ENCODE results near the gene SRGAP1.

The SRGAP1 gene

DNA sequence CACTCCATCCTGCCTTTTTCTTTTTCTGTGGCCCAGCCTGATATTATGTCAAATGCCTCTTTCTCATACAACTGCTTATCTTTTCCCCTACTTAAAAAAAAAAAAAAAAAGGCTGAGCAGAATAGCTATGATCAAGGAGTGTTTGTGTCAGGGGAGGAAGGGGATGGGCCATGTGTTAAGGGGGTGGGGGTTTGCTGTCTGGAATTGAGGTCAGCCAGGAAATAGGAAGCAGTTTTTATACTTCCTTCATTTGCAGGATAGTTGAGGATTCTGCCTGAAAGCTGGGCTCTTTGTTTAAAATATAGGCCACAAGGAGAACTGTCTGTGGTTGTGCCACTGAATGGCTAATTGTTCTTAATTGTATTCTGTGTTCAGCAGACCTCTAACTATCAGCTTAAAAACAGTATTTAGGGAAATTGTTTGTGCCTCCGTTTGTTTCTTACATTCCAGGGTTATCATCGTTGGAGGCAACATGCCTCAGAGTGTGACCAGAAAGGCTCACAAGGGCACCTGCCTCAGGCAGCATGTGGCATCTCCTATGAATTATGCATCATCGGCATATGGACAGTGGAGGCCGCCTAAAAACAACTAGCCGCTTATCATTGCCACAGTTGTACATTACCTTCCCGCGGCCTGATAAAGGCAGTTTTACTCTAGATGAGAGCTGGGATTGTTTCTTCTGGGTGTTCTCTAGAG, 96.0 kb downstream of the SRGAP1 start:
- no peak overlapping the region for H3K4me3 ChIP-seq (ENCODE audit: low read depth, low read length)
- no peaks in the 10 kb centered on the region for H3K9me3 ChIP-seq (ENCODE audit: control insufficient read depth, insufficient read depth, low read length)
- peaks cover 7% of the 10 kb centered on the region; the same call in 1 of the 2 replicates for H3K4me1 ChIP-seq (ENCODE audit: control insufficient read depth, insufficient read depth, low read length)
- H3K27me3 ChIP-seq (ENCODE audit: control insufficient read depth, insufficient read depth, low read length) = no peaks in the 10 kb centered on the region
- H3K36me3 ChIP-seq (ENCODE audit: control insufficient read depth, insufficient read depth, low read length) = no peaks in the 10 kb centered on the region
- H3K9ac ChIP-seq (ENCODE audit: low read depth, low read length) = no peak overlapping the region
- peak overlapping the region; percentile 9 for H3K27ac ChIP-seq (ENCODE audit: low read depth, low read length)

DNA sequence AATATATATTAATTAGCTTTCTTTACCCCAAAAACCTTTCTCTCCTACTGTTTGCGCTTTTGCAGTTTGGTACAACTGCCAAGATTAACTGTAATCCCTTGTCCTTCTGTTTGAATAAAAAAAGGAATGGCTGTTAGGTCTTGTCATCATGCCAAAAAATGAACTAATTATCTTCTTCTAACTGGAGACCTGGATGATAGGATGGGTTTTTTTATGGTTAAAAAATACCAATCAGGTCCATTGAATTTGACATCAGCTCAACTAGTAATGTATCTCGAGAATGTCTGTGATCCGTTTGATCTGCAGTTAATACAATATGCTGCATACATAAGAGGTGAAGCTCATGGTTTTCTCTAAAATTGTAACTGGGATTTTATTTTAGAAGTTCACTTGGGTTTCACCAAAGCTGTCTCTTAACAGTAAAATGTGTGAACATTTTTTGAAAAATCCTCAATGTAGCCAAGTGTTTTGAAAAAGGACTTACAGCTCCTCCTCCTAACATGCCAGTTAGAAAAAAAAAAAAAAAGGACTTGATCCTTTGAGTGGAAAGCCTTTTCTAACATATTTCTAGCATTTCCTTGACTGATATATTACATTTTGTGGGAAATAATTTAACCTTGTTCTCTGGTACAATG, 96.8 kb downstream of the SRGAP1 start:
- no peak overlapping the region for H3K9ac ChIP-seq (ENCODE audit: low read depth, low read length)
- H3K4me3 ChIP-seq (ENCODE audit: low read depth, low read length) = no peak overlapping the region
- H3K4me1 ChIP-seq (ENCODE audit: control insufficient read depth, insufficient read depth, low read length) = peaks cover 7% of the 10 kb centered on the region; the same call in 1 of the 2 replicates
- H3K27ac ChIP-seq (ENCODE audit: low read depth, low read length) = no peak overlapping the region
- H3K27me3 ChIP-seq (ENCODE audit: control insufficient read depth, insufficient read depth, low read length) = no peaks in the 10 kb centered on the region
- H3K9me3 ChIP-seq (ENCODE audit: control insufficient read depth, insufficient read depth, low read length) = no peaks in the 10 kb centered on the region
- H3K36me3 ChIP-seq (ENCODE audit: control insufficient read depth, insufficient read depth, low read length) = no peaks in the 10 kb centered on the region

DNA sequence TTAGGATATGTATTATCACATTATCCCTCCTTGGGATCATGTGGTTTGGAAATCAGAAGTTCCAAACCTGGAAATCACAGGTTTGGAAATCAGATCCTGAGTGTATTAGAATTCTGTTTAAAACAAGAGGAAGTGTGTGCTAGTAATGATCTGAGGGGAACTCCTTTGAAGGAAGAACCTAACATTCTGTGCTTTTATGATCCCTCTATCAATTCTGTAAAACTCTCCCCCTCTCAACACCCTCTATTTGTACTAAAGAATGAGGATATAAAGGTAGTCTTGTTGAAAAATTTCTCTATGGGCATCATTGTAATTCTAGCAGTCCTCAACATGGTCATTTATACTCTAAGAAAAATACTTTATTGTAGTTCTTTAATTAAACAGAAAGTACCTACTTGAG, 97.4 kb downstream of the SRGAP1 start:
- H3K36me3 ChIP-seq (ENCODE audit: control insufficient read depth, insufficient read depth, low read length) = no peaks in the 10 kb centered on the region
- H3K27ac ChIP-seq (ENCODE audit: low read depth, low read length) = no peak overlapping the region
- H3K4me1 ChIP-seq (ENCODE audit: control insufficient read depth, insufficient read depth, low read length) = peaks cover 7% of the 10 kb centered on the region; the same call in 1 of the 2 replicates
- H3K9me3 ChIP-seq (ENCODE audit: control insufficient read depth, insufficient read depth, low read length) = no peaks in the 10 kb centered on the region
- H3K4me3 ChIP-seq (ENCODE audit: low read depth, low read length) = no peak overlapping the region
- no peaks in the 10 kb centered on the region for H3K27me3 ChIP-seq (ENCODE audit: control insufficient read depth, insufficient read depth, low read length)
- H3K9ac ChIP-seq (ENCODE audit: low read depth, low read length) = no peak overlapping the region

DNA sequence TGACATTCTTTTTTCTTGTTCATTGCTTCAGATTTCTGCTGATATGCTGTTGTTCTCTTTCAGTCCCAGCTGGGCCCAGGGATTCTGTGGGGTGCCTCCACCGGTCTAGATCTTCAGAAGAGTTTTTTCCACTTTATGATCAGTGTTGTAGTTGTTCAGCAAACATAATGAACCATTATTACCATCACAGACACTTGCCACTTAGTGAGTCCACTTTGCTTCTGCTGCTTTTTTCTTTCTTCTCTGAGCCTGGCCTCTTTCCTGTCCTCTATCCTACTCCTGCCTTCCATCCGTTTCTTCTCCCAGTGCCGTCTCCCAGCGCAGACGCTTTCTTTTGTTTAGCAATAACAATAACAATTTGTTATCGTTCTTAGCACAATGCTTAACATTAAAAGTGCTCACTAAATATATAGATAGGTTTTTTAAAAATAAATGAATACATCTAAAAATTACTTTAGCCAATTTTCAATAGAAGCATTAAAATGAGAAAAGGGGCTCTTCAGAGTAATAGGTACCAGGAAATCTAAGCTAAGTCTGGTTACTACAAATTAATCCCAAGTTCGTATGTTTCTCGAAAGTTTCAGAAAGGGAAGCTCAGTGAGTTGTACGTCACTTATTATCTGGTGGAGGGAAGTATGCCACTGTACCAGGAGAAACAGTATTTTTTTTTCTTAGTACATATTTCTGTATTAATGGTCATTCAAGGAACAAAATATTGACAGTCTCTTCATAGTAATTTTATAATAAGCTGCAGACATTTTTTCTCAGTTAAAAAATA, 98.2 kb downstream of the SRGAP1 start:
- Histone ChIP-seq H3K4me1 (ENCODE audit: control insufficient read depth, insufficient read depth, low read length) (peaks cover 7% of the 10 kb centered on the region; the same call in 1 of the 2 replicates), H3K4me3 (ENCODE audit: low read depth, low read length) (no peak overlapping the region), H3K9me3 (ENCODE audit: control insufficient read depth, insufficient read depth, low read length) (no peaks in the 10 kb centered on the region), H3K27ac (ENCODE audit: low read depth, low read length) (no peak overlapping the region), H3K27me3 (ENCODE audit: control insufficient read depth, insufficient read depth, low read length) (no peaks in the 10 kb centered on the region), H3K9ac (ENCODE audit: low read depth, low read length) (no peak overlapping the region), H3K36me3 (ENCODE audit: control insufficient read depth, insufficient read depth, low read length) (no peaks in the 10 kb centered on the region)

DNA sequence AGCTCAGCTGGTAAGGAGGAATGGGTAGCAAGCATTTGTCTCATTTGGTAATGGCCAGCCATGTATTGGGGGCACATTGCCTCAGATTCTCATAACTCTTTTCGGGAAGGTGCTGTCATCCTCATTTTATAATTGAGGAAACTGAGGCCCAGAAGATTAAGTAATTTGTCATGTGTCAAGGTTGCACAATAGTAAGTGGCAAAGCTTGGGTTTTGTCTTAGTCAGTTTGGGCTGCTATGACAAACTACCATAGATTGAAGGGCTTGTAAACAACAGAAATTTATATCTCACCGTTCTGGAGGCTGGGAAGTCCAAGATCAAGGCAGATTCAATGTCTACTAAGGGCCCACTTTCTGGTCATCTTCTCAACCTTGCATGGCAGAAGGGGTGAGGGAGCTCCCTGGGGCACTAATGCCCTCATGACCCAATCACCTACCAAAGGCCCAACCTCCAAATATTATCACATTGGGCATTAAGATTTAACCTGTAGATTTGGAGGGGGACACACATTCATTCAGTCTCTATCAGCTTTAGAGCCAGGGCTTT, 99.6 kb downstream of the SRGAP1 start:
- peaks cover 7% of the 10 kb centered on the region; the same call in 1 of the 2 replicates for H3K4me1 ChIP-seq (ENCODE audit: control insufficient read depth, insufficient read depth, low read length)
- H3K27me3 ChIP-seq (ENCODE audit: control insufficient read depth, insufficient read depth, low read length) = no peaks in the 10 kb centered on the region
- no peak overlapping the region for H3K4me3 ChIP-seq (ENCODE audit: low read depth, low read length)
- no peak overlapping the region for H3K27ac ChIP-seq (ENCODE audit: low read depth, low read length)
- no peaks in the 10 kb centered on the region for H3K36me3 ChIP-seq (ENCODE audit: control insufficient read depth, insufficient read depth, low read length)
- H3K9me3 ChIP-seq (ENCODE audit: control insufficient read depth, insufficient read depth, low read length) = no peaks in the 10 kb centered on the region
- H3K9ac ChIP-seq (ENCODE audit: low read depth, low read length) = no peak overlapping the region

DNA sequence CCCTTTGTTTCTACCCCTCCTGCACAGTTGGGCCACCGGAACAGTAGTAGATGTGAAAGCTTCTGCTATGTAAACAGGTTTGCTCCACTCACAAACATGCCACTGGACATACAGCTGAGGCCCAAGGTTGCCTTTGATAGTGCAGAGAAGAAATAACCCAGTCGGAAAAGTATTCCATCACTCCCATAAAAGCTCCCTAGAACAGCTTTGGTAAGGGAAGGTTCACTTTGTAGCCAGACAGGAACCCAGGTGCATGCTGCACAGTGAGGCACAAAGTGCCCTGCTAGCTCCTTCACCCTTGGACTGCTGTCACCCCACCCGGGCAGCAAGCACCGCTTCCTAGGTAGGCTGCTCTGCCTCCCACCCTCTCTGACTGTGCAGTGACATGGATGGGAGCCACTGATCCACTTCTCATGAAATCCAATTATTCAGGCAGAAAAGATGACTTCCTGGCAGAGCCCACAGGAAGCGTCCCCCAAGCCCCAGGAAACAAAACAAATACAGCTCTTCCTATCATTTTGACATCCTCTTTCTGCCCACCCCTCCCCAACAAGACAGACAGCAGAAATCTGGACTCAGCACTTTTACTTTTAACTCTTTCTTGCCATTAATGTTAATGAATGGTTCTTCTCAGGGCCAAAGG, 100.2 kb downstream of the SRGAP1 start:
- no peaks in the 10 kb centered on the region for H3K36me3 ChIP-seq (ENCODE audit: control insufficient read depth, insufficient read depth, low read length)
- no peak overlapping the region for H3K9ac ChIP-seq (ENCODE audit: low read depth, low read length)
- no peak overlapping the region for H3K27ac ChIP-seq (ENCODE audit: low read depth, low read length)
- peaks cover 7% of the 10 kb centered on the region; the same call in 1 of the 2 replicates for H3K4me1 ChIP-seq (ENCODE audit: control insufficient read depth, insufficient read depth, low read length)
- no peaks in the 10 kb centered on the region for H3K9me3 ChIP-seq (ENCODE audit: control insufficient read depth, insufficient read depth, low read length)
- H3K4me3 ChIP-seq (ENCODE audit: low read depth, low read length) = no peak overlapping the region
- no peaks in the 10 kb centered on the region for H3K27me3 ChIP-seq (ENCODE audit: control insufficient read depth, insufficient read depth, low read length)

DNA sequence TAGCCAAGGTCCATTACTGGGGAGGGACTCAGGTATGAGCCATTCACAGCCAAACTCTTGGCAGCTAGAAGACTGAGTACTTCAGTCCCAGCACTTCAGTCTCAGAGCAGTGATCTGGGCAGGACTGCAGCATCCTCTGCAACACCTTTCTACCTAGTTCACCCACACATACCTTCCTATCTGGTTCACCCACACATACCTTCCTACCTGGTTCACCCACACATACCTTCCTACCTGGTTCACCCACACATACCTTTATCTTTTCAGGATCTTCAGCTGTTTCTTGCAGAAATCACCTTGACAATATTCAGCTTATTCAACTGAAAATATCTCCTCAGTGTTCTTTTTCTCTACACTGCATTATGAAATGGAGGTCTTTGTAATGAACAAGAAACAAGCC, 101.3 kb downstream of the SRGAP1 start:
- no peaks in the 10 kb centered on the region for H3K4me1 ChIP-seq (ENCODE audit: control insufficient read depth, insufficient read depth, low read length)
- H3K9me3 ChIP-seq (ENCODE audit: control insufficient read depth, insufficient read depth, low read length) = no peaks in the 10 kb centered on the region
- no peak overlapping the region for H3K27ac ChIP-seq (ENCODE audit: low read depth, low read length)
- H3K4me3 ChIP-seq (ENCODE audit: low read depth, low read length) = no peak overlapping the region
- H3K36me3 ChIP-seq (ENCODE audit: control insufficient read depth, insufficient read depth, low read length) = no peaks in the 10 kb centered on the region
- H3K9ac ChIP-seq (ENCODE audit: low read depth, low read length) = no peak overlapping the region
- H3K27me3 ChIP-seq (ENCODE audit: control insufficient read depth, insufficient read depth, low read length) = no peaks in the 10 kb centered on the region

DNA sequence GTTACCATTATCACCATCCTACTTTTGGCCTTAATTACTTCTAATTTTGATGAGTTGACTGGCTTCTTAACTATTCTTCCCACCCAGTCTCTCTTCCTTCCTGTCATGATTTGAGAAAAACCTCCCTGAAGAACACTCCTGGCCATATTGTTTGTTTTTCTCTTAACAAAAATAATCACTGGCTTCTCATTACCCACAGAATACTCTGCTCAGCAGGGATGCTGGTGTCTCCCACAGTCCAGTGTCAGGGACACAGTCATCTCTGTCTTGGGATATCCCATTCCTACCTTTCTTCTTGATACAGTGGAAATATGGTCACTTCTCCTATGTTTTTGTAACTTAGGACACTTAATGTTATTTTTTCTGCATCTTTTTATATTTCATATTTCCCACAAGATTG, 103.7 kb downstream of the SRGAP1 start:
- Histone ChIP-seq H3K4me3 (ENCODE audit: low read depth, low read length) (no peak overlapping the region), H3K36me3 (ENCODE audit: control insufficient read depth, insufficient read depth, low read length) (no peaks in the 10 kb centered on the region), H3K9me3 (ENCODE audit: control insufficient read depth, insufficient read depth, low read length) (no peaks in the 10 kb centered on the region), H3K27me3 (ENCODE audit: control insufficient read depth, insufficient read depth, low read length) (no peaks in the 10 kb centered on the region), H3K4me1 (ENCODE audit: control insufficient read depth, insufficient read depth, low read length) (no peaks in the 10 kb centered on the region), H3K9ac (ENCODE audit: low read depth, low read length) (no peak overlapping the region), H3K27ac (ENCODE audit: low read depth, low read length) (no peak overlapping the region)

DNA sequence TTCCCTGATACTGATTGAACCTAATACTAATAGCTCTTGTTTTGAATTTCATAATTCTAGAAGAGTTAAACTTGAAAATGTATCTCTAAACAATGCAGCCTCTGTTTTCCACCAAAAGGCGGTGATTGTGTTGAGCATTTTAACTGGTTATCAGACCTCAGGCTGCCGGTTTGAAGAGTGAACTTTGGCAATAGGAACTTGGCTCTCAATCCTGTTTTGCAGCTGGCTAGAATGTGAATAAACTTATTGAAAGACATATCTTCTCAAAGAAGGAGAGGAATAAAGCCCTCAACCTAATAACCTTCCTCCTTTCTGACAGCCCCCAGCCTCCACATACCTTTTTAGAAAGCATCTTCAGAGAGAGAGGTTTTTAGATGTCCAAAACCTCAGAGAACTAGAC, 105.4 kb downstream of the SRGAP1 start:
- no peak overlapping the region for H3K9ac ChIP-seq (ENCODE audit: low read depth, low read length)
- no peak overlapping the region for H3K4me3 ChIP-seq (ENCODE audit: low read depth, low read length)
- no peak overlapping the region for H3K27ac ChIP-seq (ENCODE audit: low read depth, low read length)
- no peaks in the 10 kb centered on the region for H3K27me3 ChIP-seq (ENCODE audit: control insufficient read depth, insufficient read depth, low read length)
- no peaks in the 10 kb centered on the region for H3K9me3 ChIP-seq (ENCODE audit: control insufficient read depth, insufficient read depth, low read length)
- no peaks in the 10 kb centered on the region for H3K36me3 ChIP-seq (ENCODE audit: control insufficient read depth, insufficient read depth, low read length)
- no peaks in the 10 kb centered on the region for H3K4me1 ChIP-seq (ENCODE audit: control insufficient read depth, insufficient read depth, low read length)

DNA sequence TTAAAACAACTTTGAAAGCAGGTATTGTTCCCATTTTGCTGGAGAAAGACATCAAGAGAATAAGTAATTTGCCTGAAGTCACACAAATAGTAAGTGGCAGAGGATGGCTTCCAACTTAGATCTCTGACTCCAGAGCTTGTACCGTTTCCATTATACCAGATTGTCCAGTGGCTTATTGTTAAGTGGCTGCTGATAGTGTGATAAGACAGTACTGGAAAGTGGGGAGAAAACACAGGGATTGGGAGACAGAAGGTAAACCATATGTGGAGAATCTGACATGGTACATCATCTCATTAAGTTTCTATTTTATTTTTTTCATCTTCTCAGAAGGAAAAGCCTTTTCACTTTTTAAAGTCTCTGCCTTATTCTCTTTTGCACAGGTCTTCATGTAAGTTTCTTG, 108.5 kb downstream of the SRGAP1 start:
- Histone ChIP-seq H3K27ac (ENCODE audit: low read depth, low read length) (no peak overlapping the region), H3K27me3 (ENCODE audit: control insufficient read depth, insufficient read depth, low read length) (no peaks in the 10 kb centered on the region), H3K9me3 (ENCODE audit: control insufficient read depth, insufficient read depth, low read length) (no peaks in the 10 kb centered on the region), H3K9ac (ENCODE audit: low read depth, low read length) (no peak overlapping the region), H3K4me3 (ENCODE audit: low read depth, low read length) (no peak overlapping the region), H3K36me3 (ENCODE audit: control insufficient read depth, insufficient read depth, low read length) (no peaks in the 10 kb centered on the region), H3K4me1 (ENCODE audit: control insufficient read depth, insufficient read depth, low read length) (no peaks in the 10 kb centered on the region)

Measured in HUES48 (cell line).